Spleen (tissue), 11 donors: ENCODE measurements around the gene NOTO. TPM values are rescaled to one million over a fixed set of nuclear protein-coding genes. Genes with fewer than 3 reads are reported as not detected.

Experiments used
- DNase-seq: peaks from one replicate; pipeline ENCODE4 v3.0.0-alpha.2; 2020
- H3K27ac ChIP-seq, 8 donors: fragments of 200-600 bp; sonication (generic) in 7 of 8; 1 replicate in 4 of 8; 2 replicates in 4 of 8; pipeline versions ENCODE4 v1.5.0 to v1.8.0; 2016 to 2021; ENCODE audit warnings: inconsistent platforms in 4 of 8, mild to moderate bottlenecking in 4 of 8, moderate library complexity in 1 of 8
- H3K27me3 ChIP-seq, 7 donors: fragments of 200-600 bp; sonication (generic) in 6 of 7; replicated peaks in 1 of 7; 1 replicate in 4 of 7; 2 replicates in 3 of 7; pipeline versions ENCODE4 v1.5.0 to v1.8.0; 2016 to 2021; ENCODE audit warnings: inconsistent platforms in 3 of 7, mild to moderate bottlenecking in 1 of 7
- H3K36me3 ChIP-seq, 6 donors: fragments of 200-600 bp; sonication (generic) in 5 of 6; 1 replicate in 4 of 6; 2 replicates in 2 of 6; pipeline versions ENCODE4 v1.5.0 to v1.8.0; 2016 to 2021; ENCODE audit warnings: inconsistent platforms in 2 of 6
- H3K4me1 ChIP-seq, 6 donors: fragments of 200-600 bp; sonication (generic) in 5 of 6; 1 replicate in 3 of 6; 2 replicates in 3 of 6; pipeline versions ENCODE4 v1.5.0 to v1.8.0; 2016 to 2021; ENCODE audit warnings: inconsistent platforms in 3 of 6
- H3K4me3 ChIP-seq, 8 donors: fragments of 200-600 bp; sonication (generic) in 7 of 8; 1 replicate in 4 of 8; 2 replicates in 4 of 8; pipeline versions ENCODE4 v1.5.0 to v1.8.0; 2016 to 2021; ENCODE audit warnings: inconsistent platforms in 4 of 8, mild to moderate bottlenecking in 4 of 8, moderate library complexity in 2 of 8
- H3K9me3 ChIP-seq, 8 donors: fragments of 200-600 bp; sonication (generic) in 7 of 8; 1 replicate in 4 of 8; 2 replicates in 4 of 8; pipeline versions ENCODE4 v1.5.0 to v1.8.0; 2016 to 2021; ENCODE audit warnings: inconsistent platforms in 4 of 8
- CTCF ChIP-seq, 11 experiments: fragments of 200-600 bp in 7 of 11; fragments of 450-650 bp in 4 of 11; sonication (generic) in 4 of 11; IDR thresholded peaks in 8 of 11; conservative IDR thresholded peaks in 3 of 11; 1 replicate in 7 of 11; 2 replicates in 4 of 11; pipeline versions ENCODE4 v1.4.0 to v1.8.0; 2016 to 2021; ENCODE audit warnings: antibody characterized with exemption in 11 of 11, inconsistent platforms in 4 of 11, mild to moderate bottlenecking in 1 of 11
- POLR2A ChIP-seq, 3 donors: fragments of 450-650 bp; IDR thresholded peaks; one replicate each; pipeline ENCODE4 v1.5.1; 2017; ENCODE audit warnings: antibody characterized with exemption in 3 of 3, mild to moderate bottlenecking in 1 of 3
- POLR2AphosphoS5 ChIP-seq, 3 donors: sonication (generic); formaldehyde crosslinking; IDR thresholded peaks; one replicate each; pipeline ENCODE4 v1.5.1; 2017; ENCODE audit warnings: antibody characterized with exemption in 3 of 3
- WGBS, 5 donors: extraction: QIAGEN DNeasy Blood & Tissue Kit in 3 of 5; methylation state at CpG; one replicate each; pipeline versions ENCODE4 v1.1.5 to v1.1.7; 2013 to 2018; 5-methylcytosine and 5-hydroxymethylcytosine counted together
- intact Hi-C: fragments of 100-400 bp; cut with DNase I; formaldehyde crosslinking; loops from one replicate; pipeline ENCODE4 v1.15.0; 2023; ENCODE audit warnings: low total_unique reads
- polyA plus RNA-seq, 3 donors: library from polyadenylated mRNA; stranded (reverse); fragments of 200-250 nt; gene quantifications; one replicate each; pipeline ENCODE4 v1.2.1, GENCODE V29; 2013
- total RNA-seq, 7 donors: library from RNA; depleted of rRNA in 3 of 7; stranded (reverse); fragments of >200 nt in 3 of 7; fragmentation: NEBNext Ultra II Directional in 4 of 7; extraction: Animal tissue kit (Norgen Biotek cat#: 25700) in 4 of 7; gene quantifications; one replicate each; pipeline versions ENCODE4 v1.1.0 to v1.2.1, GENCODE V29; 2016 to 2021
- donor health status: healthy with polysubstance abuse.
- donor health status: DM: no; HTN: no; CAD: no; lungs with moderate emphysema.
- donor health status: DM: no; HTN: no; CAD: no.
- donor health status: Bipolar disorder and iron deficiency.
- donor health status: healthy.
- donor health status: DM: no; HTN: no; CAD: no.
- donor health status: DM: yes; HTN: yes; CAD: no.

NOTO gene
- total and polyA plus RNA-seq, 10 donors: not detected

GRCh38 chr2:73253901-73254300, 51.5 kb downstream of the NOTO start:
- 89 to 95% (median 90%) methylated on average over 3 of the region's 3 CpGs for WGBS, 5 donors

GRCh38 chr2:73254343-73255006, 52.1 kb downstream of the NOTO start:
- Histone ChIP-seq H3K4me3 (no peak overlapping the region), H3K9me3 (no peaks in the 10 kb centered on the region), H3K27ac (no peak overlapping the region), H3K4me1 (peaks cover 0 to 6% (median 0%) of the 10 kb centered on the region in 6 donors), H3K36me3 (peaks cover 5 to 83% (median 58%) of the 10 kb centered on the region in 6 donors), H3K27me3 (no peaks in the 10 kb centered on the region)
- no peak for DNase-seq
- 94 to 97% (median 94%) methylated on average over 7 of the region's 7 CpGs for WGBS, 5 donors
- no peak for TF ChIP-seq POLR2AphosphoS5 (IDR thresholded peaks at IDR 0.05)
- TF ChIP-seq POLR2A (IDR thresholded peaks at IDR 0.05): no peak
- no peak for TF ChIP-seq CTCF (IDR thresholded peaks at IDR 0.05 in 8 of 11, conservative IDR thresholded peaks at IDR 0.05 in 3 of 11)
- intact Hi-C loops: no loop called here

More at GRCh38 chr2:73253901-73254300, 51.5 kb downstream of the NOTO start:
- no peak for DNase-seq
- Histone ChIP-seq H3K27ac (no peak overlapping the region), H3K9me3 (no peaks in the 10 kb centered on the region), H3K36me3 (peaks cover 5 to 83% (median 64%) of the 10 kb centered on the region in 6 donors), H3K4me3 (no peak overlapping the region), H3K27me3 (no peaks in the 10 kb centered on the region), H3K4me1 (peaks cover 0 to 6% (median 0%) of the 10 kb centered on the region in 6 donors)
- TF ChIP-seq CTCF (IDR thresholded peaks at IDR 0.05 in 8 of 11, conservative IDR thresholded peaks at IDR 0.05 in 3 of 11) (no peak), POLR2AphosphoS5 (IDR thresholded peaks at IDR 0.05) (no peak), POLR2A (IDR thresholded peaks at IDR 0.05) (no peak)
- intact Hi-C loops: no loop called here

GRCh38 chr2:73255007-73255644, 52.8 kb downstream of the NOTO start:
- Histone ChIP-seq H3K4me1 (peaks cover 0 to 6% (median 0%) of the 10 kb centered on the region in 6 donors), H3K36me3 (peaks cover 0 to 83% (median 52%) of the 10 kb centered on the region in 6 donors), H3K27me3 (no peaks in the 10 kb centered on the region), H3K27ac (no peak overlapping the region), H3K9me3 (no peaks in the 10 kb centered on the region), H3K4me3 (no peak overlapping the region)
- WGBS, 5 donors: 62 to 89% (median 74%) methylated on average over 4 of the region's 4 CpGs
- no peak for DNase-seq
- TF ChIP-seq POLR2AphosphoS5 (IDR thresholded peaks at IDR 0.05): peak; percentile 20 to 73 (median 38)
- TF ChIP-seq POLR2A (IDR thresholded peaks at IDR 0.05): no peak
- no peak for TF ChIP-seq CTCF (IDR thresholded peaks at IDR 0.05 in 8 of 11, conservative IDR thresholded peaks at IDR 0.05 in 3 of 11)
- intact Hi-C loops: no loop called here

GRCh38 chr2:73255907-73256617, 53.7 kb downstream of the NOTO start:
- intact Hi-C loops: no loop called here
- Histone ChIP-seq H3K9me3 (no peaks in the 10 kb centered on the region), H3K27ac (no peak overlapping the region), H3K36me3 (peaks cover 0 to 77% (median 42%) of the 10 kb centered on the region in 6 donors), H3K27me3 (no peaks in the 10 kb centered on the region), H3K4me1 (peaks cover 0 to 6% (median 0%) of the 10 kb centered on the region in 6 donors), H3K4me3 (no peak overlapping the region)
- 77 to 86% (median 81%) methylated on average over 5 of the region's 5 CpGs for WGBS, 5 donors
- TF ChIP-seq POLR2AphosphoS5 (IDR thresholded peaks at IDR 0.05) (no peak), CTCF (IDR thresholded peaks at IDR 0.05 in 8 of 11, conservative IDR thresholded peaks at IDR 0.05 in 3 of 11) (no peak), POLR2A (IDR thresholded peaks at IDR 0.05) (no peak)
- no peak for DNase-seq
